ENCODE measurements around the gene NUP210.

Gene NUP210

DNA sequence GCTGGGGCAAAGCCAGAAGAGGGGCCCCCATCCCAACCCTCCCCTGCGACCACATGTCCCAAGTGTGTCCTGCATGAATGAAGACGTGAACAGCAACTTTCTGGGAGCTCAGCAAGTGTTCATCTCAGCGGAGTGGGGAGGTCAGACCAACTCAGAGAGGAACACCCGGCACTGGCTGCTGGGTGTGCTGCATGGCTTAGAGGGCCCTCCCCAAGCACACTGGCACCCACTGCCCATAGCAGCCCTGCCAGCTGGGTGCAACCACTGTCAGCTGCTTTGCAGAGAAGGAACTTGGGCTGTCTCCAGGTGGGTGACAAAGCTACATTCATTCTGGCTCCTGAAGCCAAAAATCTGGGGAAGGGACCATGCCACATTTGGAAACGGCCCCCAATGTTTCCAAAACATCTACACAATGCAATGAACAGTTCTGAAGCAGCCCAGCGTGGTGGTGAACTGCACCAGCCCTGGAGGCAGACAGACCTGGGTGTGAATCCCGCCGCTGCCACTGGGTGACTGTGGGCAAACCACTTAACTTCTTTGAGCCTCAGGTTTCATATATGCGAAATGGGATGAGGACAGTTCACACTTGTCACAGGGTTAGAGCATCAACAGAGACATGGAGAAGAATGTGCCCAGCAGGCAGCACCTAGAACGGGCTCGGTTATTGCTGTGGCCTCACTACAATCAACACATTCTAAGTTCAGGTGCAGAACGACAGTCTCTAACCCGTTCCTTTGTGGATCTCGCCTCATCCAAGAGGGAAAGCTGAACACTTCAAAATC, 145.4 kb downstream of the NUP210 start:
- H3K4me3 ChIP-seq (ENCODE audit: low read length): no peak overlapping the region
- no peak for DNase-seq (ENCODE audit: low read depth)
- TF ChIP-seq, protein P1, sequence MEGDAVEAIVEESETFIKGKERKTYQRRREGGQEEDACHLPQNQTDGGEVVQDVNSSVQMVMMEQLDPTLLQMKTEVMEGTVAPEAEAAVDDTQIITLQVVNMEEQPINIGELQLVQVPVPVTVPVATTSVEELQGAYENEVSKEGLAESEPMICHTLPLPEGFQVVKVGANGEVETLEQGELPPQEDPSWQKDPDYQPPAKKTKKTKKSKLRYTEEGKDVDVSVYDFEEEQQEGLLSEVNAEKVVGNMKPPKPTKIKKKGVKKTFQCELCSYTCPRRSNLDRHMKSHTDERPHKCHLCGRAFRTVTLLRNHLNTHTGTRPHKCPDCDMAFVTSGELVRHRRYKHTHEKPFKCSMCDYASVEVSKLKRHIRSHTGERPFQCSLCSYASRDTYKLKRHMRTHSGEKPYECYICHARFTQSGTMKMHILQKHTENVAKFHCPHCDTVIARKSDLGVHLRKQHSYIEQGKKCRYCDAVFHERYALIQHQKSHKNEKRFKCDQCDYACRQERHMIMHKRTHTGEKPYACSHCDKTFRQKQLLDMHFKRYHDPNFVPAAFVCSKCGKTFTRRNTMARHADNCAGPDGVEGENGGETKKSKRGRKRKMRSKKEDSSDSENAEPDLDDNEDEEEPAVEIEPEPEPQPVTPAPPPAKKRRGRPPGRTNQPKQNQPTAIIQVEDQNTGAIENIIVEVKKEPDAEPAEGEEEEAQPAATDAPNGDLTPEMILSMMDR (conservative IDR thresholded peaks at IDR 0.05; ENCODE audit: low read depth, low read length): no peak

DNA sequence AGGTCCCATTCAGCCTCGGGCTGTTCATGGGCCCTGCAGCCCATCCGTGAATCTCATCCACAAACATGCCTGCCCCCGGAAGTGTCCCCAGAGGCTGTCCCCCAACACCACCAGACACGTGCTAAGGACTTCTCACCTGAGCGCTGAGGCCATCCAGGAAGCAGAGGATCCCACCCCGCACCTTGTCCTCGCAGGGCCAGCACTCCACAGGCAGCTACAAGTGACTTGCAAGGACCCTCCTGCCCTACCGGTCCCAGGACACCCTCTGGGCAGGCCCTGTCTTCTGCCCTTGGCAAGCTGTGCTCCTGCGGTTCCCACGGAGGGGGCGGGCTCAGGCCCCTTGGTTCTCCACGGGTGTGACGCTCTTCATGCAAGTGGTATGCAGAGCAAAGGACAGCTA, 146.0 kb downstream of the NUP210 start:
- no peak overlapping the region for H3K4me3 ChIP-seq (ENCODE audit: low read length)
- TF ChIP-seq, protein P1 (conservative IDR thresholded peaks at IDR 0.05; ENCODE audit: low read depth, low read length): no peak
- DNase-seq (ENCODE audit: low read depth): no peak

DNA sequence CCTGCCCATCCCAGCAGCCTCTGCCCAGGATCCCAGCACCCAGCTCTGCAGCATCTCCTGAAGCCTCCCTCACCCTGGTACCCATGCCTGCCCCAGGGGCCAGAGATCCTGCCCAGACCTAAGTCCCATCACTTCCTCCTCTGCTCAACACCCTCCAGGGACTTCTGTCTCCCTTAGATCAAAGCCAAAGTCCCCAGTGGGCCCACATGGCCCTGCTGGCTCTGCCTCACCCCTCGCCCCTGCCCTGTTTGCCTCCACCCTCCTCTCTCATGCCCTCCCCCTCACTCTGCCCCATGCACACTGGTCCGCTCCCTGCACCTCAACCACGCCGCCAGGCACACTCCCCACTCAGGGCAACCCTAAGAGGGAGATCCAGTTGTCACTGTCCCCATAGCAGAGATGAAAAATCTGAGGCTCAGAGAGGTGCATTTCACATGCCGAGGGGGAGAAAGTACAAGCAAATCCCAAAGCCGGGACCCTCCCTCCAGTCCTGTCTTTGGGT, 146.5 kb downstream of the NUP210 start:
- DNase-seq (ENCODE audit: low read depth): no peak
- no peak overlapping the region for H3K4me3 ChIP-seq (ENCODE audit: low read length)
- TF ChIP-seq, protein P1 (conservative IDR thresholded peaks at IDR 0.05; ENCODE audit: low read depth, low read length): no peak

DNA sequence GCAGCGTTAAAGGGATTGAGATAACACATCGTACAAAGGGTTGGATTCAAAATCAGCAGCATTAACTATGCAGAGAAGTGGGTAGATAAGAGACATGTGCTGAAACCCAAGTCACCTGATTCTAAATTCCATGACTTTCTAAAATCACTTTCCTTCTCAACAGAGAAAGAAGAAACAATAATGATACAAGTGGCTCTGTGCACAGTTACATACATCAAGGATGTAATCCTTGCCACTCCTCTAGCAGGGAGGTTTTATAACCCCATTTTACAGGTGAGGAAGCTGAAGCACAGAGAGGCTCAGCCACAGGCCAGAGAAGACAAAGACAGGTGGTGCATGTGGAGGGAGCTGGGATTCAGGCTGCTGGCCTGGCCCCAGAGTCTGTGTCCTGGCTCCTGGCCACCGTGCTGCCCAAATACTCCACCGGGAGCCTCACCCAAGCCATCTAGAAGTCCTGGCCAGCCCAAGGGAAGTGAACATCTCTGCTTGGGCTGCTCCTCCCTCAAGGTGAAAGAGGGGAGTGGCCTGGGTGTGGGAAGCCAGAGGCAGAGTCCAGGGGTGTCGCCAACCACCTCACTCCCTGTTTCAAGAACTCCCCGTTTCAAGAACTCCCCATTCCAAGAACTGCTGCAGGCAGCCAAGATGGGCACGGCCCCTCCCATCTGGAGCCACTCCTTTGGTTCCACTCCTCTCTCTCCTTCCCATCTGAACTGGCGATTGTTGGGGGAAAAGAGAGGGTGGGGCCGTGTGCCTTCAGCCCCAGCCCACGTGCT, 147.1 kb downstream of the NUP210 start:
- TF ChIP-seq, protein P1 (conservative IDR thresholded peaks at IDR 0.05; ENCODE audit: low read depth, low read length): no peak
- no peak for DNase-seq (ENCODE audit: low read depth)
- H3K4me3 ChIP-seq (ENCODE audit: low read length): no peak overlapping the region

DNA sequence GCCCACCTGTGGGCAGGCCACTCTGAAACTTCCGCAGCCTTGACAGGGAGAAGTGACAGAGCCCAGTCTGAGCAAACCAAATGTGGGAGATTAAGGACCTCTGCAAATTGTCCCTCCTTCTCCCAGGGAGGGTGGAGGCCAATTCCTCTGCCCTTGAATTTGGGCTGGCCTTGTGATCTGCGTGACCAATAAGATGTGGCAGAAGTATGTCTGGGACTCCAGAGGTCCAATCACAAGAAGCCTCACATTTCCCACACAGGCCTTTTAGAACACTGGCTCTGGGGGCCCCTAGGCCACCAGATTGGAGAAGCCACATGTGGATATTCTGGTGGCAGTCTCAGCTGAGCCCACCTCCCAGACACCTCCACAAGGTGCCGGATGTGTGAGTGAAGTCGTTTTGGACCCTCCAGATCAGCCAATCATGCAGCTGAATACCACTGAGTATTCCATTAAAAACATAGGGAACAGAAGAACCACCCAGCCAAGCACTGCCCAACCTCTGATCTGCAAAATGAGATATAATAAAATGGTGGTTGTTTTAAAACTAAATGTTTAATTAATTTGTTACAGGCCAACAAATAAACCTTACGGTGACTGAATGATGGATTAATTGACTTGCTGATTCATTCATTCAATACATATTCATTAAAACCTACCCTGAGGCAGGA, 150.3 kb downstream of the NUP210 start:
- TF ChIP-seq, protein P1 (conservative IDR thresholded peaks at IDR 0.05; ENCODE audit: low read depth, low read length): no peak

DNA sequence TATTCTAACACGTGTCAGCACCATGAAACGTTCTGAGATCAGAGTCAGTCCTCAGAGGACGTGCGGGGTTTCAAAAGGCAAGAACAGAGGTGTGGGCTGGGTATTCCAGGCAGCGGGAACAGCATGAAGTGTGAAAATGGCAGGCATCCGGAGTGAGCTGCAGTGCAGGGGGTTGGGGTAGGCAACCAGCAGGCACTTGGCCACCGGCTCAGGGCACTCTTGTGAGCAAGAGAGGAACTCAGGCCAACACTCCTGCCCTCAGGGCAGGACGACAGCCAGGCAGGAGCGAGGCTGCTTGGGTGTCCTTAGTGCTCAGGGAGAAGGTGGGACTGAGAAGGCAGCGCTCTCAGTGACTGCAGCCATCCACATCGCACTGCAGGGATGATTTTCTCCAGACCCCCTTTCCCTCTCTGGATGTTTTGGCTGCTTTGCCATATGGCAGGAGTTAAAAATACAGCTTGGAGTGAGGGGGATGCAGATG, 151.1 kb downstream of the NUP210 start:
- H3K4me3 ChIP-seq (ENCODE audit: low read length): no peak overlapping the region
- TF ChIP-seq, protein P1 (conservative IDR thresholded peaks at IDR 0.05; ENCODE audit: low read depth, low read length): no peak

More for the DNA sequence above, 150.3 kb downstream of the NUP210 start:
- DNase-seq (ENCODE audit: low read depth): no peak
- no peak overlapping the region for H3K4me3 ChIP-seq (ENCODE audit: low read length)

More for the DNA sequence above, 151.1 kb downstream of the NUP210 start:
- DNase-seq (ENCODE audit: low read depth): no peak

Data from retinal pigment epithelial cell (primary cell).